NCI-H2107 (cell line): ENCODE data around the gene PIEZO1.

Experiments
- DNase-seq: peaks from one replicate; lab custom pipeline; 2025; lab: John Stamatoyannopoulos, UW

PIEZO1 gene

GRCh38 chr16:88749358-88749757 is 35.7 kb downstream of the PIEZO1 start:
- DNase-seq = no peak

GRCh38 chr16:88748364-88748763 is 36.7 kb downstream of the PIEZO1 start:
- DNase-seq = no peak

- DNase-seq = no peak
These were observed 37.3 kb downstream of the PIEZO1 start for GRCh38 chr16:88747588-88748301.

GRCh38 chr16:88746506-88746905 is 38.5 kb downstream of the PIEZO1 start:
- DNase-seq = no peak

GRCh38 chr16:88744577-88745521 is 40.2 kb downstream of the PIEZO1 start:
- no peak for DNase-seq

GRCh38 chr16:88743693-88744576 is 41.1 kb downstream of the PIEZO1 start:
- DNase-seq = no peak

GRCh38 chr16:88742896-88743605 is 42.0 kb downstream of the PIEZO1 start:
- DNase-seq = no peak

GRCh38 chr16:88741368-88741767 is 43.7 kb downstream of the PIEZO1 start:
- no peak for DNase-seq

GRCh38 chr16:88740727-88741055 is 44.3 kb downstream of the PIEZO1 start:
- no peak for DNase-seq

GRCh38 chr16:88739977-88740726 is 44.9 kb downstream of the PIEZO1 start:
- no peak for DNase-seq

GRCh38 chr16:88739139-88739976 is 45.7 kb downstream of the PIEZO1 start:
- DNase-seq = no peak

GRCh38 chr16:88738151-88739084 is 46.6 kb downstream of the PIEZO1 start:
- no peak for DNase-seq

- peak; percentile 63 for DNase-seq
These were observed 47.5 kb downstream of the PIEZO1 start for GRCh38 chr16:88737298-88738150.

GRCh38 chr16:88736496-88736895 is 48.5 kb downstream of the PIEZO1 start:
- DNase-seq = no peak

GRCh38 chr16:88736088-88736487 is 48.9 kb downstream of the PIEZO1 start:
- no peak for DNase-seq

- DNase-seq = no peak
These were observed 49.4 kb downstream of the PIEZO1 start for GRCh38 chr16:88735616-88736015.

- no peak for DNase-seq
These were observed 49.9 kb downstream of the PIEZO1 start for GRCh38 chr16:88735121-88735520.

- no peak for DNase-seq
These were observed 50.7 kb downstream of the PIEZO1 start for GRCh38 chr16:88734361-88734728.
